Femur (tissue), 1 donor: ENCODE data around the gene LRP1.

Source experiments
- DNase-seq: peaks from one replicate; pipeline ENCODE4 v3.0.0-alpha.2; 2017

The LRP1 gene

DNA sequence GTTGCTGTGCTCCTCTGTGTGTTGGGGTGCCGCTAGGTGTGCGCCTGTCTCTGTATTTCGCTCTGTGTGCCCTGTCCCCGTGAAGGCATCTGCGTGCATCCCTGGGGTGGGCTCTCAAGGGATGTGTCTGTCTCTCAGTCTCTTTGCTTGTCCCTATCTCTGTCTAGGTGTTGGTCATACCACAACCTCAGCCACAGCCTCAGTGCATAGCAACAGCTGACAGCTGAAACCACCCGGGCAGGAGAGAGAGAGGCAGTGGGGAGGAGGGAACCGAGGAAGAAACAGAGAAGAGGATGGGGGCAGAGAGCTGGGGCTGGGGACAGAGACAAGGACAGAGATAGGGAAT, 87.4 kb downstream of the LRP1 start:
- DNase-seq = no peak

DNA sequence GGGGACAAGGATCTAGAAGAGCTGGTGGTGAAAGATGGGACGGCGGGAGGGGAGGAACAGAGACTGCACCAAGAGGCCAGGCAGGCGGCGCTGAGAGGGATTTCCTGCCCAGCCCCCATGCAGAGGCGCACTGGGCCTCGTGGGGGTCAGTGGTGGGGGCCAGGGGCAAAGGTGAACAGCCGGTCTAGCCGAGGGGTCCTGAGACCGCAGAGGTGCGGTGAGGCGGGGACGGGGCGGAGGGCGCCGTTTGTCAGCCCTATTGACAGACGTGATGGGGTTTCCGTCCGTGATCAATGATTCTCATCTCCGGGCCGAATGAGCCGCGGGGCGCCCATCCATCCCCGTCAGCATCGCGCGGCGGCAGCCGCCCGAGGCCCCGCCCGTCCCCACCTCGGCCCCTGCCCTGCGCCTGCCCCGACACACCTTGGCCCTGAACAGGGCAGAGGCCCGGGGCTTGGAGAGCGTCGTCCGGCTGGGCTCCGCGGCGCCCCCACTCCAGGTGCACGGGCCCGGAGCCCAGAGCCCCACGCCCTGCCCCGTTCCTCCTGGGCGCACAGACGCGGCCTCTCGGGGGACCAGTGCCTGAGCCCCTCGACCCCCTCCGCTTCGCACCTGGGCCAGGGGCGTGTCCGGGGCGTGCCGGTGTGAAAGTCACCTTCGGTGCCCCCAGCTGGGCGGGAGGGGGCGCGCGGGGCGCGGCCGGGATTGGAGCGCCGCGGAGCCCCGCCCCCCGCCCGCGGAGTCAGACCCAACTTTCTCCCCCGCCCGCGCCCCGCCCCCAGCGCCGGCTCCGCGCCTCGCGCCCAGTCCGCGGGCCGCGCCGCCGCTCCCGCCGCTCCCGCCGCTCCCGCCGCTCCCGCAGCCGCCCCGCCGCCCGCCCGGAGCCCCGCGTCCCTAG, 88.0 kb downstream of the LRP1 start, which contains the start of gene NXPH4:
TSS of gene NXPH4 (plus strand) at position 781 of the 898 bp plus-strand sequence. CDS start 176 bp downstream, outside the sequence.
- DNase-seq = no peak

DNA sequence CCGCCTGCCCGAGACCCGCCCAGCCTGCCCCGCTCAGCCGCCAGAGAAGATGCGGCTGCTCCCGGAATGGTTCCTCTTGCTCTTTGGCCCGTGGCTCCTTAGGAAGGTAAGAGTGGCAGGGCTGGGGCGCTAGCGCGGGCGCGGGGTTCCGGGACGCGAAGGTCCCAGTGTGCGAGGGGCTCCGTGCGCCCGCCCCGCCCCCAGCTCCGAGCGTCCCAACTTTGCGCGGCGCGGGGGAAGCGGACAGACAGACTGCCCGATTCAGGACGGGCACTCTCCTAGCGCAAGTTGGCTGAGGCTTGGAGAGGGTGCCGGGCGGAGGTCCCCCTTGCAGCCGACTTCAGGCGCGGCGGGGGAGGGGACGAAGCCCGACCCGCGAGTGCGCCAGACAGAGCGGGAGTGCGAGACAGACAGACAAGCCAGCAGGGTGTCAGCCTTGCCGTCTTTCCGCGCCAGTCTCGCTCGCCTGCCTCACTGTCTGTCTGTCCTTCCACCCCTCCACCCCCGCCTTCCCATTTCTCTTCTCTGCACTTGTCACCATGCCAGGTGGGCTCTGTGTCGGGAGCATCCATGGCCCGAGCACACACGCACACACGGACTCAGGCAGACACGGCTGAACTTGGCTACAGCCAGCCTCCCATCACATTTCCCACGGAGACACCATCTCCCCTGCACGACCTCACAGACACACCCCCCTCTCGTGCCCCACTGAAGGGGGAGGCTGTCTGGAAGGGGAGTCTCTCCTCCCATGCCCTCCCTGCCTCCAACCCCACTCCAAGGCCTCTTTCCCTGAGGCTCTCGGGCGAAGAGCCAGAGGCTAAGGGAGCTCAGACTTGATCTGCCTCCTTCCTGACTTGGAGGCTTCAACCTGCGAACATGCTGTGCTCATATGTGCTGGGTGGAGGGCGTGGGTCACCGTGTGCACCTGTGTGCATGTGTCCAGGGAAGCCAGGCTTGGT, 88.9 kb downstream of the LRP1 start:
- no peak for DNase-seq

- DNase-seq = no peak
Observed at GRCh38 chr12:57218030-57218853, 90.0 kb downstream of the LRP1 start.

GRCh38 chr12:57219205-57219992, 91.1 kb downstream of the LRP1 start:
- DNase-seq = no peak

DNA sequence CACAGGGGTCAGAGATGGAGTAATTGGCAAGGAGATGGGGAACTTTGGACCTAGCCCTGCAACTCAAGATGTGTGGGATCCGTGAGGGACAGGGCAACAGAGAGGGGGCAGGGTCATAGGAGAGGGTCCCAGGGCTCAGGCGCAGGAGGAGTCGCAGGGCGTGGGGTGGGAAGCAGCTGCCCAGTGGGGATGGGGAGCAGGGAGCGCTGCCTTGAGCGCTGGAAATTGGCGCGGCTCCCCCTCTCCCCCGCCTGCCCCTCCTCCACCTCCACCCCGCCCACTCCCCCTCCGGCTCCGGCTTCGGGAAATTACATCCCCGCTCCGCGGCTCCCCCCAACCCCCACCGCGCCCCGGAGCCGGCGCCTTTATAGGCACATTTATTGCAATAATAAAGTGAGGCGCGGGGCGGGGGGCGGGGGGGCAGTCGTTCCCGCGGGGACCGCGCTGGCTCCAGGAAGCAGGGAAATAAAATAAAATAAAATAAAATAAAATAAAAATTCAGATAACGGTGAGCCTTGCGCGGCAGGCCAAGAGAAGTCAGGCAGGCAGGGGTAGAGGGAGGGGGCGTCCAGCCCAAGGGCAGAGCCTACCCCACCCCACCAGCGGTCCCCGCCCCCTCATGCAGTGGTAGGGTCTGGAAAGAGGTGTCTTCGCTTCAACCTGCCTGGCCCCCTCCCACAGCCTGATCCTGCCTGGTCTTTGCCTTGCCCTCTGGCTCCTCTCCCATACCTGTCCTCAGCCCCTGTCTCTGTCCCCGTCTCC, 91.9 kb downstream of the LRP1 start:
- DNase-seq = no peak

- DNase-seq = no peak
Observed at GRCh38 chr12:57220770-57221168, 92.5 kb downstream of the LRP1 start.

GRCh38 chr12:57221169-57221917, 93.1 kb downstream of the LRP1 start:
- no peak for DNase-seq

DNA sequence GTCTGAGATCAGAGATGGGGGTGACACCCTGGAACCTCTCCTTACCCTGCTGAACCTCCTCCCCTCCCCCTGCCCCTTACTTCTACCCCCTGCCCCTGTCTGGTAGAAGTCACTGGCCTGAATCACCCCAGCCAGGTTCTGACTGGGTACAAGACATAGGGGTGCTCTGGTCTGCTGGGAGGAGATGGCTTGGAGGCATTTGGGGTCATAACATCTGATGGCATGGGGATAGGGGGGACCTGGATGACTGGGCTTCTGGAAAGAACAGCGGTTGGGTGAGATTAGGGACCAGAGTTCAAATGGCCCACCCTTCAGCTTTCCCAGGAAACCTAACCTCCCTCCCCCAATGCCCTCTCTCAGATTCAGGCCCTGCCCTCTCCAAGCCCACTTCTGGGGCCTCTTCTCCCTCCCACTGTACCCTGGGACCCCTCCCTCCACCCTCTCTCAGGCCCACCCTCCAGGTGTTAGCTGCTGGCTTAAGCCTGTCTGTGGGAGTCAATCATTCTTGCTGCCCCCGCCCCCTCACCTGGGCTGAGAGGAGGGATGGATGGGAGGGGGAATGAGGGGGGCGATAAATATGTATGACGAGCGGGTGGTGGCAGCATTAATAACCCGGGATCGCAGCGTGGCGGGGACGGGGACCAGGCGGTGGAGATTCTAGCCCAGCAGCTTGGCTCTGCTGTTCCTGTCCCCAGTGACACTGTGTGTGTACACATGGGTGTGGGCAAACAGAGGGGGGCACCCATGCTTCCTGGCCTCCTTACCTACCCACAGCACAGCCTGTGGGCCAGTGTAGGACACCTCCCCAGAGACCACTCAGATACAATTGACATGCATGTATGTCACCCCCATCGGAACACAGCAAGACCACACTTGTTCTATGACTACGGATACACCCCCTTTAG, 94.3 kb downstream of the LRP1 start:
- no peak for DNase-seq

GRCh38 chr12:57223191-57224165, 95.2 kb downstream of the LRP1 start:
- no peak for DNase-seq

- DNase-seq = no peak
Observed at GRCh38 chr12:57224278-57224972, 96.1 kb downstream of the LRP1 start.

GRCh38 chr12:57224973-57225679, 96.8 kb downstream of the LRP1 start:
- no peak for DNase-seq

DNA sequence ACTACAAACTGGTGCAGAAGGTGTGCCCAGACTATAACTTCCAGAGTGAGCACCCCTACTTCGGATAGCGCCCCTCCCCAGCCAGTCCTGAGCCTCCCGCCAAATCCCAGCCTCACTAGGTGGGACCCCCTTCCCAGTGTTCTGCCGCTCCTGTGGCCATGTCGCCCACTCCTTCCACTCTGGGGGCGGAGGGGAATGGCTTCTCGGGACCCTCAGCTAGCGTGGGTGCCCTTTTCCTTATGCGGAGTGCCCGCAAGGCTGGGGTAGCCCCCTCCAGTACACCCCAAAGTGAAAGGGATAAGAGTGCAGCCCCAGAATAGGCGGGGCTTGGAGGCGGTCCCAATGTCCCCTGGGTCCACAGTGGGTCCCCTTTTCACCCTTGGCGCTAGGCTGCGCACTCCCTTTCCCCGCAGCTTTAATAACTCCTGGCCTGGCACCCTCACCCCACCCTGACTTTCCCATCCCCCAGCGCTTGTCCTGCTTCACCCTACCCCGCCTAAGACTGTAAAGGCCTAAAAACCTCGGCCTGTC, 97.5 kb downstream of the LRP1 start:
- no peak for DNase-seq

DNA sequence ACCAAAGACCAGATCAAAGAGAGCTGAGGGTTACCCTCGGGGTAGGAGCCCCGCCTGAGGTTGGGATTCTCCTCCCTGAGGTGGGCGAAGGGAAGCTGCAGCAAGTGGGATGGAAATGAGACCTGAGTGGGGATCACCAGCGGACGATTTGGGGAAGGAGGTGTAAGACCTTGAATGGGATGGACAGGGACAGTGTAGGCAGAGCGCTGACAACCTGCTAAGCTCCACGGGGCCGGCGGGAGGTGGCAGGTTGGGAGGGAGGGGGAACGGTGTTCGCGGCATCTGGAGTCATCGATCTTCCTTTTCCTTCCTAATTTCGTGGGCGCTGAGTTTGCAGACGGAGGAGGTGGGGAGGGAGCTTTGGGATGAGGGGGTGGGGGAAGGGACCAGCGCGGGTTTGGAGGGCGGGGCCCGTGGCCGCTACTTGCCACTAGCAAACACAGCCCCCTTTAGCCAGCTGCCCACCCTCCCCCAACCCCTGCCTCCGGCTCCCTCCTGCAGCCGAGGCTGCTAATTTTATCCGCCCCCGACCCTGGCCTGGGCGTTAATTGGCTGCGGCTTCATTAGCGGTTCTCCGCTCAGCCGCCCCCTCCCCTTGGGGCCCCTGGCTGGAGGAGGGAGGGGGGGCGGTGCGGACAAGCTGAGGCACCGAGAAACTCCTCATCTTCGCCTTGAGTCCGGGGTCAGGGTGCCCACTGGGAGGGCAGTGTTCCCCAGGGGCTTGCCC, 98.5 kb downstream of the LRP1 start:
- DNase-seq = no peak

DNA sequence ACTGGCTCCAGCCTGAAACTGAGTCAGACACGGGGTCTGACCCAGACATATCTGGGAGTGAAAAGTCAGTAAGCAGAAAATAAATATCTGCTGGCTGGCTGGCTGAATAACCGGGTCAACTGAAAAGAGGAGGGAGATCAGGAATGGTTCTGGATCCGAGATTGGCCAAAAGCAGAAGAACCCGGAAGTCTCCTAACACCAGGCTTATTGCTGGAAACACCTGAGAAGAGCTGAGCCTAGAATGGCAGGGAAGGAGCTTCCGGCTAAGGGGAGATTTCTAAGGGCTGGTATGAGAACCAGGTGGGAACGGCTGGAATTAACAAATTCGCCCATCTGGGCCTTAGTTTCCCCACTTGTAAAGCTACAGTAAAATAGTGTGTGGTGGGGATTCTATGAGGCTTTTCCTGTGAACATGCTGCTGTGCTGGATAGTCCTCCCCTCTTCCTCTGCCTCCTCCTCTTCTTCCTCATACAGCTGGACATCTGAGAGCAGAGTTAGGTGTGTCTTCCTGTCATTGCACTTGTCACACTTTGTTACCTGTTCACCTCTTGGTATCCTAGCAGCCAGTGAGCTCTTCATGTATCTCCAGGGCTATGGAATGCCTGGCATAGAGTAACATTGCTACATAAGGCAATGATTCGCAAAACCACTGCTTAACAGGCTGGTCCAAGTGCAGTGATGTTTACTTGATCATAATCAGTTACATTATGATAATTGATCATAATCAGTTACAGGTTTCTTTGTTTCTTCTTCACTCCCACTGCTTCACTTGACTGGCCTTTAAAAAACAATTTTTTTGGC, 99.2 kb downstream of the LRP1 start:
- no peak for DNase-seq
